Stimulated activated CD4-positive, alpha-beta T cell treated with anti-CD3 and anti-CD28 coated beads, Interleukin-1b, Interleukin-23, amount 100 ng/mL, for 24 hours (primary cell): ENCODE data around the gene SLMAP.
"Not testable (repeated sequence)": the region's sequence is repeated elsewhere in the genome, so short reads cannot be mapped to it uniquely, and the experiment has no call there.

Experiments
- DNase-seq, 4 experiments: peaks; one replicate each; pipeline ENCODE4 v3.0.0-alpha.2; 2020; ENCODE audit warnings: low read depth in 4 of 4, low spot score in 1 of 4

The SLMAP gene

DNA sequence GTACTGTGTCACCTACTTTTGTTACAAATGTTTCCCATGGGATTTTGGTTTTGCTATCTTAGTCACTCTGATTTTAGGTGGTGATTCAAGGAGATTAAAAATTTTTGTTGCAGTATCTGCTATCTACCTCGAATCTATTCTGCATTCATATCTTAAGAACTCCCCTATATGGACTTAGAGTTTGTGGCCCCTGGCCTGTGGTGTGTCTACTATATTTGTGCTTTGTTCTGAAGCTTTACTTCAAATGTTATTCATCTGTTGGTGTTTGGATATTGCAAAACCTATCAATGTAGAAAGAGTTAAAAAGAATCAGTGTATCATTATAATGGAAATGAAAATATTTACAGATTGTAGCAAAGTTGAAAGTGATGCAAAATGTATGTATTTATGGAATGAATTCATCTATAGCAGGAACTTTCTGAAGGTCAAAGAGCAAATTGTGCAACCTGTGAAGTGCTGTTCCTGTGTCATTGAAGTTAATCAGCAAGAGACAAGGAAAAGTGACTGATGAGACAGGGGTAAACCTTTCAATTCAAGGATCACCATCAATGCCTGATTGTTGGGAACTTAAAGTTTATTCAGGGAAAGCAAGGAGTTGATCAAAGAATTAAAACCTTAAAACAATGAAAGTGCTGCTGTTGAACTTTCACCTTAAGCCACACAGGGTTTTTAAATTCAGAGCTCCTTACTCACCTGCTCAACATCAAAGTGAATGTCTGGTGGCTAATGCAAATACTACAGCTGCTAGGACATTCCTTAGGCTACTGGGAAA is 71.0 kb downstream of the SLMAP start:
- no peak for DNase-seq

DNA sequence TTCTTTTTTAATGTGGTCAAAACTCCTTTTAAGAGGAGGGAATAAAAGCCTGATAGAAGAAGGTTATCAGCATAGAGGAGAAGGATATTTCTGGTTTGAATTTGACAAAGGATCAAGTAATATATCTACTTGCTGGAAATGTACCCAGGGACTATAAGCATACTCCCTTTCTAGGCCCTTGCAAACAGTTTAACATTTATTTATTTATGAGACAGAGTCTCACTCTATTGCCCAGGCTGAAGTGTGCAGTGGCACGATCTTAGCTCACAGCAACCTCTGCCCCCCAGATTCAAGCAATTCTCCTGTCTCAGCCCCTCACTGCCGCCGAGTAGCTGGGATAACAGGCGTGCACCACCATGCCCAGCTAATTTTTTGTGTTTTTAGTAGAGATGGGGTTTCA is 71.6 kb downstream of the SLMAP start:
- no peak for DNase-seq

DNA sequence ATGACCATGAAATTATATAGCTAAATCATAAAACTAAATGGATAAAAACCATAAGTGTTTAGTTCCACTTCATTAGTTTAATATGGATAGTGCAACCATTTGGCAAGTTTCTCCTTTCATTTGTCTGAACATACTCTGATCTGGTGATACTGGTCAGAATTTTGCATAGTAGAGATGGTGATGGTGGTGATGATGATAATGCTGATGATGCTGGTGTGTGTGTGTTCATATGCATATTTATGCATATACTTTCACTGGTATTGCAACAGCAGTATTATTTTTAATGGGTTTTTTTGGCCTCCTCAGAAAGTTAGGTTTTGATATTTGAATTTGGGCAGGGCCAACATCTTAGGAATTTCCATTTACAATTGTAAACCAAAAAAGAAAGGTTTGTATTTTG is 76.4 kb downstream of the SLMAP start:
- no peak for DNase-seq

DNA sequence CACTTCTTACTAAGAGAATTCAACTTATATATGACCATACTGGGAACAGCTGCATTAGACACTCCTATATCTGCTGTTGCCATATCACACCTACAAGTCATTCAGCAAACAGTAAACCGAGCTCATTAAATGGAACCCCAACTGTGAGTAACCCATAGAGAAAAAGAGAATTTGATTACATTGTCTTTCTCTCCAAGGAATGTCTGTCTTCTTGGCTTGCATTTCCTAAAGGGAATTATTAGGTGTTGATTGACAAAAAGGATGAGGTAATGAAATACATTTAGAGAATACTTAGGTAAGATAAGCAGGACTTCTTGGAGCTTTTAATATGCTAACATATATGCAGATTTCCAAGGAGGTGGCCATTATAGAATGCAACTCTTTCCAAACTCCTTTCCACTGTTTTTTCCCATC is 76.8 kb downstream of the SLMAP start:
- DNase-seq: no peak

DNA sequence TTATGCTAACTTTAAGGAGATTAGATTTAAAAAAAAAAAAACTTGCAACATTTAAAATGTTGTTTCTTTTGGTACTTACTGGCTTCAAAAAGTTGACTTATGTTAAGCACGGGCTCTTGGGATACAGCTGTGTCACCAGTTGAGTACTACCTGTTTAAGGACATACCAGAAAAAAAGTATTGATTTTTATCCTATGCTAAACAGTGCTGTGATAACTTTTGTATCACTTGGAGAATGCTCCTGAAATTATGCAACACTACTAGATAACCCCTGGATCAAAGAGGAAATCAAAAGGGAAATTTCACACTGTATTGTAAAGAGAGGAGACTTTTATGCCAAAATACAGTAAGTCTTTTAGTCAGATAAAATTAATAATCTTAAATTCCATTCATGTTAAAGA is 77.7 kb downstream of the SLMAP start:
- DNase-seq: no peak

DNA sequence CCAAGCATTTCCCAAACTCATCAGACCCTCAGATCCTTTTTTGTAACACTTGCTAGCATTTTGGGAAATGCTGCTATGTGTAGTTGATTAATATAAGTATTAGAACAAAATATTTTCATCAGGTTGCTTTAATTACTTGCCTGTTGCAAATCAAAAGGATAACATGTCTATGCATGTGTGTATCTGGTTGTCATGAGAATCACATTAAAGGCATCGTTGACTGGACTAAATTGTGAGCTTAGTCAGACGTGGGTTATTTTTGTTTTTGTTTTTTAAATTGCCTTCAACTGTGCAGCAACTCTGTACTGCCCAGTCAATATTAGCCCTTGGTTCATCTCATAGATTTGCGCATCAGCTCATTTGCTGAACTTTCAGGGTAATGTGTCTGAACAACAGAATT is 81.6 kb downstream of the SLMAP start:
- no peak for DNase-seq

DNA sequence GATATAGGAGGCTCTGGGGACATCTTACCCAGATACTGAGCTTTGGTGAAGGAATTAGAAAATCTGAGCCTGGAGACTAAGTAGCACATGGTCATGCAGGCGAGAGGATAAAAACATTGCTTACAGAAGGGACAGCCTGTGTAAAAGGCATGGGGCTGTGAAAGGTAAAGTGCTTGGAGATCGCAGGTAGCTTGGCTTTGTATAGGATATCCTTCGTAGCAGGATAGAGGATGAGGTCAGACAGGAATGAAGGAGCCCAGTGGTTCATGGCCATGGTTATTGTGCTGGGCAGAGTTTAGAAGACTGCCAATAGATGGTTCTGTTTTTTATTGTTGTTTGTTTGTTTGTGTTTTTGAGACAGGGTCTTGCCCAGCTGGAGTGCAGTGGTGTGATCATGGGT is 82.5 kb downstream of the SLMAP start:
- DNase-seq: no peak

DNA sequence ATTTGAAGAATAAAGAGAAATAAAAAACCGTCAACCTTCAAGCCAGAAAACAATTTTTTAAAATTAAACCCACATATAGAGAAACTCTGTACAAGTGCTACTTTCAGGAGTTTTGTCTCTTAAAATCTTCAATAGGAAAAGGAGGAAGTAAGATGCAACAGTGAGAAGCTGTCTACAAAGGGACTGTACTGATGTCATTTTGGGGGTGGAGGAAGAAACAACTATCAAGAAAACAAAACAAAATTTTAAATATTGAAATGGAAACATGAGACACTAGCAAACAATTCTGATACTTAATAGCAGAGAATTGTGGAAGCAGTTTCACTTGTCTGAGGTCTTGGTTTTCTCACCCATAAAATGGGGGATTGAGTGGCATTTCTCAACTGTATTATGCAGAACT is 84.4 kb downstream of the SLMAP start:
- DNase-seq: no peak

DNA sequence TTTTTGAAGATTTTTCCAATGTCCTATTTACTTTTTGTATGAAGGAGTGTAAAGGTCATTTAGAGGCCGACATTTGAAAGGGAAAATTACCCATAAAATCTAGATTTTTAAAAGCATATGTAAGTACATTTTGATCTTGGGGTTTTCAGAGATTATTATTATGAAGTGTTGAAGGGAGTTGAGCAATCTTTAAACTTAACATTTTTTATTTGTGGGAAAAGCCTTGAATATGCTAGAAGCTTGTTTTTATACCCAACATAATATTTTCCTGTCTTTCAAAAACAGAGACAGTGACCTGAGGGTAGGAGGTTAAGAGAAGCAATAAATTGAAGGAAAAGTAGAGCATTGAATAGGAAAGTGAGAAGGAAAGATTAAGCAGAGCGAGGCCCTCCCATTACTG is 85.7 kb downstream of the SLMAP start:
- DNase-seq: no peak

DNA sequence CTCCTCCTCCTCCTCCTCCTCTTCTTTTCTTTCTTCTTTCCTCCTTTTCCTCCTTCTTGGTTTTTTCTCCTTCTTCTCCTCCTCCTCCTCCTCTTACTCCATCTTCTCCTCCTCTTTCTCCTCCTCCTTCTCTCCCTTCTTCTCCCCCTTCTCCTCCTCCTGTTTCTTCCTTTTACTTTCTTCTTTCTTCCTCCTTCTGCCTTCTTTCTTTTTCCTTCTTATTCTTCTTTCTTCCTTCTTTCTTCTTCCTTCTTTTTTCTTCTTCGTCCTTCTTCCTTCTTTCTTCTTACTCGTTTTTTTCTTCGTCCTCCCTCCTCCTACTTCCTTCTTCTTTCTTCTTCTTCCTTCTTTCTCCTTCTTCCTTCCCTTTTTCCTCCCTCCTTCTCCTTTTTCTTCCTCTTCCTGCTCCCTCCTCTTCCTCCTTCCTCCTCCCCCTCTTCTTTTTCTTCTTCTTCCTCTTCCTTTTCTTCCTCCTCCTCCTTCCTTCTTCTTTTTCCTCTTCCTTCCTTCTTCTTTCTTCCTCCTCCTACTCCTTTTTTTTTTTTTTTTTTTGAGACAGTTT is 92.1 kb downstream of the SLMAP start:
- no peak for DNase-seq

DNA sequence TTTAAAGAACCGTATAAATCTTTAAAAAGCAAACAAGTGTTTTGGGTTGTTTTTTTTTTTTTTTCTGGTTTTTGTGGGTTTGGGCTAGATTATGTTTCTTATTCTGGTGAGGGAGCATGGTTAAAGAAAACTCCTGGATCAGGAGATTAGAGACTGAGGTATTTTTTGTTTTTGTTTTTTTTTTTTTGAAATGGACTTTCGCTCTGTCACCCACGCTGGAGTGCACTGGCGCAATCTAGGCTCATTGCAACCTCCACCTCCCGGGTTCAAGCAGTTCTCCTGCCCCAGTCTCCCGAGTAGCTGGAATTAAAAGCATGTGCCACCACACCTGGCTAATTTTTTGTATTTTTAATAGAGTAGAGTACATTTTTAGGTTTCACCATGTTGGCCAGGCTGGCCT is 95.2 kb downstream of the SLMAP start:
- no peak for DNase-seq

DNA sequence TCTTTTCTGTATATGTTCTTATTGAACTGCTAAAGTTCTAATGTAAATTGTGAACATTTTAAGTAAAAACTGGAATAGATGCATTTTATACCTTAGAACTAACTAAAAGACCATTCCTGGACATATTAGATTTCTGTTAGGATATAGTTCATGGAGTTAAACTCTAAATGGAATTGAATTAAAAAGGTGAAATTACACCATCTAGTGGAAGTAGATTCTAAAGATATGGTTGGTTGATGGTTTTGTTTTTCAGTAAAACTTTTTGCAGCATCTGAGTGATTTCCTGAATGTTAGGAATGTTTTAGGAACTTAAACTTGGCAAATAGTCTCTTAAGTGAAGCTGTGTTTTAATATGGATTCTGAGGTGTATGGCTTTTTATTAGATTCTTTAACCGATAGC is 96.8 kb downstream of the SLMAP start:
- DNase-seq: no peak

DNA sequence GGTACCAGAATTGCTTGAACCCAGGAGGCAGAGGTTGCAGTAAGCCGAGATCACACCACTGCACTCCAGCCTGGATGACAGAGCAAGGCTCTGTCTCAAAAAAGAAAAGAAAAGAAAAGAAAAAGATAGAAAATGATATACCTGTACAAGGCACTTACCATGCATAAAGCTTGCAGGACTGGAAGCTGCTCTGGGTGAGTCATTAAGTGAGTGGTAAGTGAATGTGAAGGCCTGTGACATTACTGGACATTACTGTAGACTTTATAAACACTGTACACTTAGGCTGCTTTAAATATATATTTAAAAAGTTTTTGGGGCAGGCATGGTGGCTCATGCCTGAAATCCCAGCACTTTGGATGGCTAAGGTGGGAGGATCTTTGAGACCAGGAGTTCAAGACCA is 99.2 kb downstream of the SLMAP start:
- DNase-seq: no peak

DNA sequence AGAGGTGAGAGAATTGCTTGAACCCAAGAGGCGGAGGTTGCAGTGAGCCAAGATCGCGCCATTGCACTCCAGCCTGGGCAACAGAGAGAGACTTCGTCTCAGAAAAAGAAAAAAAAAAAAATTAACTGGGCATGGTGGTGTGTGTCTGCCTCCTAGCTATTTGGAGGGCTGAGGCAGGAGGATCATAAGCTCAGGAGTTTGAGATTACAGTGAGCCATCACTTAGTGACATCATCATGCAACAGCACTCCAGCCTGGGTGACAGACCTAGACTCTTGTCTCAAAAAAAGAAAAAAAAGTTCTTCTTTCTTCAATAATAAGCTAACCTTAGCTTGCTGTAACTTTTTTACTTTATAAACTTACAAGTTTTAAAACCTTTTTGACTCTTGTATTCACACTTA is 99.8 kb downstream of the SLMAP start:
- no peak for DNase-seq

DNA sequence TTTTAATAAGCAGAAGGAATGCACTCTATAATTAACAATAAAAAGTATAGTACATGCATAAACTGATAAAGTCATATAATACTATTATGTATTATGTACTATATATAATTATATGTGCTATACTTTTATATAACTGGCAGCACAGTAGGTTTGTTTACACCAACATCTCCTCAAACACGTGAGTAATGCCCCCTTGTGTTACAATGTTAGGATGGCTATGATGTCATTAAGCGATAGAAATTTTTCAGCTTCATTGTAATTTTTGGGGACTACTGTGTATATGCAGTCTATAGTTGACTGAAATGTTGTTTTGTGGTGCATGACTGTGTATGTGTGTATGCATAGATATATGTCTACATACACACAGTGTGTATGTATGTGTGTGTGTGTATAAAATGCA is 100.6 kb downstream of the SLMAP start:
- DNase-seq: no peak

DNA sequence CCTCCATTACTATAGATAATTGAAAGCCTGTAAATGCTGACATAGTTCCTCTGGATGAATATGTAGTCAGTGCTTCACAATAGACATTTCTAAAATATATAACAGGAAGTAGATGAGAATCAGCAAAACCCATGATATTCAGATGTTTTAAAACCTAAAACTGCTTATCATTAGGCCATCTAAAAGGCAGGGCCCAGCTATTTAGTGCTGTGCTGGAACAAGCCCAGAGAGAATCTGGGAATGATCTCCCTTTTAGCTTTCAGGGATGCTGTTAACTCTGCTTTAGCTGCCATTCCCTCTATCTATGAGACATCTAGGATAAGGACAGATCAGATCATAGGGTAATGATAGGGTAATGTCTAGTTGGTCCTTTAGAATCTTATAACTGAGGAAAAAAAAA is 106.8 kb downstream of the SLMAP start:
- no peak for DNase-seq

DNA sequence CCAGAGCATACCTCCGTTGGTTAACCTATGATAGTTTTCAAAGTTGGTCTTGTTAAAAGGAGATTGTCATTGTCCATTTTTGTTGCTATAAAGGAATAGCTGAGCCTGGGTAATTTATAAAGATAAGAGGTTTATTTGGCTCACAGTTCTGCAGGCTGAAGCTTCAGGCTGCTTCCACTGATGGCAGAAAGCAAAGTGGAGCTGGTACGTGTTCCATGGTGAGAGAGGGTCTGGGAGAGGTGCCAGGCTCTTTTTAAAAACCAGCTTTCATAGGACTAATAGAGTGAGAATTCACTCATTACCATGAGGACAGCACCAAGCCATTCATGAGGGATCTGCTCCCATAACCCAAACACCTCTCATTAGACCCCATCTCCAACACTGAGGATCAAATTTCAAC is 107.3 kb downstream of the SLMAP start:
- DNase-seq: no peak

DNA sequence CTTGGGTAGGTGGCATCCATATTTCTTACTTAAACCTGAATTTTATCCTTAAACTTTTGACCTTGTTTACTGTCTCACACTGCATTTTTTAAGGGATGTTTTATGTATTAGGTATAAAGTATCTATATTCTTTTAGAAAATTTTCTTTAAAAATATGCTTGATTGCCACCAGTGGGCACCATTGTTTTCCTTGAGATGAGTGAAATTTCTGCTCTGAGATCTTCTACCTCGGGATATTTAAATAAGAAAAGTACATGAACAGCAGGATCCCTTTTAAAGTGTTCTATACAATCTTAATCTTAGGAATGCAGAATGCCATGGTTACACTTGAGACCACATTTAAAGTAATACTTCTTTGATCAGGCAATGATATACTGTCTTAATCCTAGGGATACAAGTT is 108.7 kb downstream of the SLMAP start:
- no peak for DNase-seq

DNA sequence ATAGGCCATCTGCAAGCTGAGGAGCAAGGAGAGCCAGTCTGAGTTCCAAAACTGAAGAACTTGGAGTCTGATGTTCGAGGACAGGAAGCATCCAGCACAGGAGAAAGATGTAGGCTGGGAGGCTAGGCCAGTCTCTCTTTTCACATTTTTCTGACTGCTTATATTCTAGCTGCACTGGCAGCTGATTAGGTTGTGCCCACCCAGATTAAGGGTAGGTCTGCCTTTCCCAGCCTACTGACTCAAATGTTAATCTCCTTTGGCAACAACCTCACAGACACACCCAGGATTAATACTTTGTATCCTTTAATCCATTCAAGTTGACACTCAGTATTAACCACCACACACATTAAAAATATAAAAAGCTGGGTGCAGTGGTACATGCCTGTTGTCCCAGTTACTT is 113.0 kb downstream of the SLMAP start:
- DNase-seq: not testable (repeated sequence)

DNA sequence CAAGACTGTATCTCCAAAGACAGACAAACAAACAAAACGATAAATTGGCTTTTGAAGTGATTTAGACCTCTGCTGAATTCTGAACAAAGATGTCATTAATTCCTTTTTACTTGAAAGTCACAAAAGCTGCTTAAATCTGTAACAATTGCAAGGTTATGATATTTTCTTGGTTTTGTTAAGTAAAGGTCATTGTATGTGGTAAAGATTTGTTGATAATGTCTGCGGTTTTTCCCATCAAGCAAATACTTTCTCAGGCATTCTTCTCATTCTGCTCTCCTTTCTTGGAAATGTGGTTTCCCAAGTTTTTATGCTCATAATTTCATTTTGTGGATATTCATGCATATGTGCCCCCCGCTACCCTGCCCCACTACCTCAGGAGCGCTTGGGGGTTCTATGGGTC is 116.5 kb downstream of the SLMAP start:
- no peak for DNase-seq

DNA sequence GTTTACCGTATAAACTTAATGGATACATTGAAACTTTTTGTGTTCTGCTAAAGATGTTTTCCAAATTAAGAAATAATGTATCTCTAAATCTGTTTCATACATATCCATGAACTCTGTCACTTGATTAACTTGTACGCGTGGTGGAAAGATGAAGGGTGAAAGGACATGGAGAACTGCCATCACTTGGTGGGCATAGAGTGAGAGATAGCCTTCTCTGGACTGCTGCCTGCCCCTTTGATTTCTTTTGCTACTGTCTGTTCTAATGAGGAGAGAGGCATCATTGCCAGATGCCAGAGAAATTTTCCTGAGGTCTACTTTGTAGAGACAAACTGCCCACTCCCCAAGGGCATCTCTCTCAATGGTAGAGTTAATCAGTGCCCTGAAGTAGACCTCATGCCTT is 120.5 kb downstream of the SLMAP start:
- no peak for DNase-seq

DNA sequence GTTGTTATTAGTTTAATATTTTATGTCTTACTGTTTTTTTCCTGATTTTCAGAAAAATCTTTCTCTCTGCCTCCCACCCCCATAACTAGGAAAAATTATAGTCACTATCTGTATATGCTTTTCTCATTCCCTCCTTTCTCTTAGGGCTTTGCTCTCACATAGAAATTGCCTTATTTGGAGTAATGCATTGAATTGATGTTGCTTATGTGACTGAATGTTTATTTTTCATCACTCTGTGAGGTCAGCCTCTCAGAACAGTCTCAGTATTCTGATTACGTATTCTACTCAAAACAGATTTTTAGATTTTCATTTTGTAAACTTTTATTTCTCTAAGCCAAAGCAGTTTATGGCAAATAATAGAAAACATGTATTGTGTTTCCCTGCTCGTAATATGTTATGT is 121.0 kb downstream of the SLMAP start:
- no peak for DNase-seq

DNA sequence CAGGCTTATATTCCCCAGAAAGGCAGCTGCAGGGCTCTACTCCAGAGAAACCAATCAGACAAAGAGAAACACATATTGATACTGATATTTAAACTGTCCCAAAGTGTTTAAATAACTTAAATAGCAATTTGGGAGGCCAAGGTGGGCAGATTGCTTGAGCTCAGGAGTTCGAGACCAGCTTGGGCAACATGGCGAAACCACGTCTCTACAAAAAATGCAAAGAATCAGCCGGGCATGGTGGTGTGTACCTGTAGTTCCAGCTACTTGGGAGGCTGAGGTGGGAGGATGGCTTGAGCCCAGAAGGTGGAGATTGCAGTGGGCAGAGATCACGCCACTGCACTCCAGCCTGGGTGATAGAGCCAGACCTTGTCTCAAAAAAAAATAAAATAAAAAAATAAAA is 128.3 kb downstream of the SLMAP start:
- not testable (repeated sequence) for DNase-seq
